ENCODE data around the gene TALDO1. TPM values are rescaled to one million over a fixed set of nuclear protein-coding genes. Genes with fewer than 3 reads are reported as not detected.

The TALDO1 gene
- total RNA-seq, 2 donors from 2014 or later, result 159 to 186 TPM

DNA sequence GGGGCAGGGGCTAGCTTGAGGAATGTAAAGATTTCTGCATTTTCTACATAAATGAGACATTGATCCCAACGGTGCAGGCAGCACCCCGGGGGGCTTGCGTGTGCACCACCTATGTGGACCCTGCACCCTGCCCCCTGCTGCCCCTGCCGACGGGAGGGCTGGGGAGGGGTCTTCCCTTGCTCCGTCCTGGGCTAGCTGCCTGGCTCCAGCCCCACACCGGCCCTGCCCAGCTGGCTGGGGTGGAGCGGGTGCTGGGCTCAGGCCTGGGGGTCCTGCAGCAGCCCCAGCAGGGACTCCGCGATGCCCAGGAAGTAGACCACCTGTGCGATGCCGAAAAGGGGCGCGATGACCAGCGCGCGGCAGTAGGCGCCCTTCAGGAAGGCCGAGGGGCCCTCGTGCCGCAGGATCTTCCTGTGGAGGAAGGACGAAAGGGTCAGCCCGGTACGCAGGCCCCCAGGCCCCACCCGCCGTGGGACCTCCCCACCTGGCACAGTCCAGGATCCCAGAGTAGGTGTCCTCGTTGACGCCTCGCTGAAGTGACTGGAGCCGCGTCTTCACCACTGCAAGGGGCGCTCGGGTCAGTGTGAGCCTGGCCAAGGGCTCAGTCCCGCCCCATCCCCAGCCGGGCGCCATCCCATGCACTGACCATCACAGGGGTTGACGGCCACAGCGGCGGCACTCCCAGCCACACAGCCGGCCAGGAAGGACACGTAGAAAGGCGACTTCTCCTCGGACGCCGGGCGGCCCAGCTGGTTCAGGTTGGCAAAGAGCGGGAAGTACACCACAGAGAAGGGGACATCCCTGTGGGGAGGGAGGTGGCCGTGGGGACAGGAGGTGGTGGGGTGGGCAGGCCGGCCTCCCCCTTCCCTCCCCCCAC is 44.6 kb downstream of the TALDO1 start:
- intact Hi-C loops (cut with DNase I, micrococcal nuclease), result no loop called here
- no peak for ATAC-seq
- no peak for DNase-seq

DNA sequence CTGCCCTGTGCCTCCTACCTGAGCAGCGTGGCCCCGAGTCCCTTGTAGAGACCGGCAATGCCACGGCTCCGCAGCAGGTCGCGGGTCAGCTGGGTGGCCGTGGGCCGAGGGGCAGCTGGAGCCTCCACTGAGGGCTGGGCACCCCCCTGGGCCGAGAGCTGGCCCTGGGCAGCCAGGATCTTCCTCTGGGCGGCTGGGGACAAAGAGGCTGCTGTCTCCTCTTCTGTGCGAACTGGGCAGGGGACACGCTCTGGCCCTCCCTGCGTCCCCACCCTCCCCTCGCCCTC is 45.2 kb downstream of the TALDO1 start:
- DNase-seq (no peak), ATAC-seq (no peak)
- intact Hi-C loops (cut with DNase I, micrococcal nuclease), result no loop called here

DNA sequence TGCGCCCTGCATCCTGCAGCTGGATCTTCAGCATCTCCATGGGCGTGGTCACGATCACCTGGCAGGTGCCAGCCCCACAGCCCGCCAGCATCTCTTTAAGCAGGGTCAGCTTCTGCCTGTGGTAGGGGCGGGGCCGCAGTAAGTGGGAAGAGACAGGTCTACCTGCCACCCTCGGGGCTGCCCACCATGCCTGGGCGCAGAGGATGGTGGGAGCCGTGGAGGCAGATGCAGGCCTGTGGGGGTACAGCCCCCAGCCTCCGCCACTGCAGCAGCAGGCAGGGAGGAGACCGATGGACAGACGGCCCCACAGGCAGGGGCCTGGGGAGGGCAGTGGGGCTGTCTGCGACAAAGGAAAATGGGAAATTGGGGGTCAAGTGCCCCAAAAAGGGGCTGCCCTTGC is 45.6 kb downstream of the TALDO1 start:
- no peak for ATAC-seq
- DNase-seq, result no peak
- intact Hi-C loops (cut with DNase I, micrococcal nuclease), result no loop called here

DNA sequence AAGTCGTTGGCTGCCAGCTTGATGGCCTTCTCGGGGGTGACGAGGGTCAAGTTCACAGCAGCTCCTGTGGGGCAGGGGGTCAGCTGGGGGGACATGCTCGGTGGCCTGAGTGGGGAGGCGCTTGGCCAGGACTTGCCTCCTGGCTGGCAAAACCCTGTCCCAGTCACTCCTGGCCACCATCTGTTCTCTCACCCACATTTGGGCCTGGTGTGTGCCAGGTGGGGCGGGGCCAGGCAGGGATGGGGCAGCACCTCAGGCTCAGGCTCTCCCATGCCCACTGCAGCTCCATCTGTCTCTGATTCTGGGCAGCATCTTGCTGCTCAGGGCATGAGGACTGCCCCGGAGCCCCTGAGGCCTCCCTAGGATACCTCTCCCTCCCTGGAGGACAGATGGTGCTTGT is 46.3 kb downstream of the TALDO1 start:
- no peak for DNase-seq
- intact Hi-C loops (cut with DNase I, micrococcal nuclease), result no loop called here
- no peak for ATAC-seq

DNA sequence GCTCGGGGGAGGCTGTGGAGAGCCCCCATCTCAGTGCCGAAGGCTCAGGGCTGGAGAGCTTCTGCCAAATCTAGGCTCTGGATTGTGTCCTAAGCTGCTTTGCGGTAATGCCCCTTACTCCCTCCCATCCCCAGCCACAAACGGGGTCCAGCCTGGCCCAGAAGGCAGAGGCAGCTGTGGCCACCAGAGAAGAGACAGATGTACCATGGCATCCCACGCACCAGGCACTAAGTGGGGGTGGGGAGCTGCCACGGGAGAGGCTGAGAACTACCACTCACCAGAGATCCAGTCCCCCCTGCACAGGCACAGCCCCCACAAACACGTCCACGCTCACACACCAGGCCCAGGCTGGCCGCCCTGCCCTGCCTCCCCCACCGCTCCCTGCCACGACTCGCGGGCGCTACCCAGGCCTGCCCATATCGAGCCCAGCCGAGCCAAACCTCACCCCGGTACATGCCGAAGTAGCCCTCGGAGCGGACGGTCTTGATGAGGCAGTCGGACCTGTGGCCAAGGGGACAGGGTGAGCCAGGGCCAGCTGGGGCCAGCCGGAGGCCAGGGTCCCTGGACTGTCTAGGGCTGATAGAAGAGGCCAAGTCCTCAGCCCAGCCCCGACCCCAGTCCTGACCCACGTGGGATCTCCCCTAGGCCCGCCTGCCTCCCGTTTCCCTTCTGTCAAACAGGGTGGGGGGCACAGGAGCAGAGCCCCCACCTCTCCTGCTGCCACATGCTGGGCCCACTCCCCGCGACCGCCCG is 46.9 kb downstream of the TALDO1 start:
- DNase-seq (no peak), ATAC-seq (no peak)
- intact Hi-C loops (cut with DNase I, micrococcal nuclease), result no loop called here

DNA sequence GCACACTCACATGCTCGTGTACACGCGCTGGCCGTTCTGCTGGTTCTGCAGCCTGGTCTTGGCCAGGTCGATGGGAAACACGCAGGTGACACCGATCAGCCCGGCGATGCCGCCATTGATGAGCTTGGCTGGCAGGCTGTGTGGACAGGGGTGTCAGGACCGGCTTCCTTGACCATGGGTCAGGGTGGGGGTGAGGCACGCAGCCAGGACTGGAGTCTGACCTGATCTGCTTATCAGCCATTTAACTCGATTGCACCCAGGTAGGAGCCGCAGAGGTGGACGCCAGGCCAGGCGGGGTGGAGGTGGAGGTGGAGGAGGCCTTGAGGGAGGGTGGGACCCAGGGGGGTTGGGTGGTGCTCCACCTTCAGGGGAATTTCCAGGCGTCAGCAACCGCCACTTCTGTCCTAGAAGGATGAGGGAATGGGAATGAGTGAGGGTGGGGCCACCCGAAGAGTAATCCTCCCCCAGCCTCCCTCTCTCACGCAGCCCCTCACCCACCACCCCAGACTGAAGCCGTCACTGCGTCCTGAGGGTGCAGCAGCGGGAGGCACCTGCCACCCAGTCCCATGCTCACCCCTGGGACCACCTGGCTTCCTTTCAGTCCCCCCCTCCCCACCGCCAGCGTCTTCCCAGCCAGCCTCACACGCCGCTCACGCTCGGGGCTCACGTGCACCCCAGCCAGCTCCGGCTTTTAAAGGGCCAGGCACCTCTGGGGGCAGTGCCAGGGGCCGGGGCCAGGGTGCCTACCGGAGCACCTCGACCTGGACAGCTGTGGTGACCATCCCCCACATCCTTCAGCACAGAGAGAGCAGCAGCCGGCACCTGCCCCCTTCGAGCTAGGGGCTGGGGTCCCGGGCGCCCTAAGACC is 47.7 kb downstream of the TALDO1 start:
- intact Hi-C loops (cut with DNase I, micrococcal nuclease), result no loop called here
- peak; percentile 28 for ATAC-seq
- DNase-seq, result peak; percentile 59 to 60

- peak; percentile 53 for ATAC-seq
- peak; percentile 76 to 85 for DNase-seq
- intact Hi-C loops (cut with DNase I, micrococcal nuclease), result no loop called here
Observed at GRCh38 chr11:795634-796564, 48.6 kb downstream of the TALDO1 start.

GRCh38 chr11:796565-797295 is 49.5 kb downstream of the TALDO1 start:
- ATAC-seq (peak; percentile 12), DNase-seq (peak in 1 of 2 donors; percentile 46)
- intact Hi-C loops (cut with DNase I, micrococcal nuclease), result no loop called here

DNA sequence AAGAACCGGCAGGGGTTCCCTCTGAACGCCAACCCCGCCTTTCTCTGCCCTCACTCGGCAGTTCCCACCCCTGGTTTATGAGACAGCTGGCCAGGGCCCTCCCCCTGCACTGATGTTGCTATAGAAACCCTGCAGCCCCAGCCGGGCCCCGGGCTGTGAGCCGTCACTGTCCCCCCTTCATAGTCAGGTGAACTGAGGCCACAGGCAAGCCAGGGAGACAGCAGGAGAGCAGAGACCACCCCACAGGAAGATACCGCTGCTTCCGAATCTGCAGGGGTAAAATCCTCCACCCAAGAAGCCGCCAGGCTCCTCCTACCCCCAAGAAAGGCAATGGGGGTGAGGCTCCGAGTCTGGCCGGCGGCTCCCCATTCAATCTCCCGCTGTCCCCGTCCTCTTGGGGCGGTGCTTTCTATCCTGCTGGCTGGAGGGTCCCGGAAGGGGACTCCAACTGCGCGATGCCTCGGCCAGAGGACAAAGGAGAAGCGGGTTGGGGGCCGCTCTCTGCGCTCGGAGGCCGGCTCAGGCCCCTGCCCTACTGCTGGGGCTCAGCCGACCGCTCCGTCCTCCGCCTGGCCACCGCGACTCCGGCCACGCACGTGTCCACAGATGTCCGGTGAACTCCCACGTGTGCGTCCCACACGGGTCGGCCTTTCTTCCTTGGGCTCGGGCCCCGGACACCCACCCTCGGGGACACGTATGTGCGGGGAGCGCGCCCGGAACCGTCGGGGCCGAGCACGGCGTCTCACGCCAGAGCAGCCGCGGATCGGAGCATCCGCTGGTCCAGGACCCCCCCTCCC is 50.2 kb downstream of the TALDO1 start:
- peak; percentile 81 to 89 for DNase-seq
- ATAC-seq, result peak; percentile 51
- intact Hi-C loops (cut with DNase I, micrococcal nuclease), result no loop called here

DNA sequence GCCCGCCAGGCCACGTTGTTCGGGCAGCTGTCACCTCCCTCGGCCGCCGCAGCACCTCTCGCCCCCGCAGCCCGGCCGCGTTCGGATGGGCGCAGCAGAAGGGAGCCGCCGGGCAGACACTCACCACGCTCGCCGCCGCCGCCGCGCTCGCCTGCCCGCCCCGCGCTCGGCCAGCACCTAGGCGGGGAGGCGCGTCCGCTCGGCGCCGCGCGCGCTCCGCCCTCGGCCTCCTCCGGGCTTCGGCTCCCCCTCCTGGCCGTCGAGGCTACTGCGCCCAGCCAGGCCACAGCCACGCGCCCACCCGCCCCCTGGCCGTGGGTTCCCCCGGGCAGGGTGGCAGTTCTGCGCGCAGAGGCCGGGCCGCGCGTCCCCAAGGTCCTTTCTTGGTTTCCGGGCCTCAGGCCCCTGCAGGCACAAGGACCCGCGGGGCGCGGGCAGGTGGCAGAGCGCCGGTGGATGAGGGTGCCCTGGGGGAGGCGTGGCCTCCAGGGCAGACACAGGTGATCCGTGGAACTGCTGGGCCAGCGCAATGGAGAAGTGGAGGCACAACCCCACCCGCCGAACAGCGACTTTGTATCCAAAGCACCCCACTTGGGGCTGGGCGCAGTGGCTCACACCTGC is 50.9 kb downstream of the TALDO1 start, which contains the start of gene SLC25A22:
Gene SLC25A22, minus strand, starts transcription at position 189 of the 621 bp plus-strand sequence. CDS start 3,275 bp downstream, outside the sequence.
- DNase-seq, result peak in 1 of 2 donors; percentile 87
- ATAC-seq, result peak; percentile 65
- intact Hi-C loops (cut with DNase I, micrococcal nuclease), result no loop called here

GRCh38 chr11:799641-800316 is 52.5 kb downstream of the TALDO1 start:
- intact Hi-C loops (cut with DNase I, micrococcal nuclease), result no loop called here
- DNase-seq (no peak), ATAC-seq (no peak)

DNA sequence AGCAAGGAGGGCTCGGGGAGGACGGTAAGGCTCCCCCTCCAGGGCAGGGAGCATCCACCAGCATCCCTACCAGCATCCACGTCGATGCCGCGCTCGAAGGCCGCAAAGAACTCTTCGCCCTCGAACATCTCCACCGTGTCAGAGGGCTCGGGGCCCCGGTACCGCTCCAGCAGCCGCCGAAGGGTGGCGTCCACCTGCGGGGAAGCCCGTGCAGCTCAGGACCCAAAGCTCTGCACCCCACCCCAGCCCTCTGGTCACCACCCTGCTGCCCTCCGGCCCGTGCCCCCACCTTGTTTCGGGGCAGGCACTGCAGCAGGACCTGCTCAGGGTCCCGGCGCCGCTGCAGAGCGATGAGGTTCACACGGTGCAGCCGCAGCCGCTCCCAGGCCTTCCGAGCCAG is 53.2 kb downstream of the TALDO1 start:
- intact Hi-C loops (cut with DNase I, micrococcal nuclease), result no loop called here
- no peak for ATAC-seq
- DNase-seq, result no peak

DNA sequence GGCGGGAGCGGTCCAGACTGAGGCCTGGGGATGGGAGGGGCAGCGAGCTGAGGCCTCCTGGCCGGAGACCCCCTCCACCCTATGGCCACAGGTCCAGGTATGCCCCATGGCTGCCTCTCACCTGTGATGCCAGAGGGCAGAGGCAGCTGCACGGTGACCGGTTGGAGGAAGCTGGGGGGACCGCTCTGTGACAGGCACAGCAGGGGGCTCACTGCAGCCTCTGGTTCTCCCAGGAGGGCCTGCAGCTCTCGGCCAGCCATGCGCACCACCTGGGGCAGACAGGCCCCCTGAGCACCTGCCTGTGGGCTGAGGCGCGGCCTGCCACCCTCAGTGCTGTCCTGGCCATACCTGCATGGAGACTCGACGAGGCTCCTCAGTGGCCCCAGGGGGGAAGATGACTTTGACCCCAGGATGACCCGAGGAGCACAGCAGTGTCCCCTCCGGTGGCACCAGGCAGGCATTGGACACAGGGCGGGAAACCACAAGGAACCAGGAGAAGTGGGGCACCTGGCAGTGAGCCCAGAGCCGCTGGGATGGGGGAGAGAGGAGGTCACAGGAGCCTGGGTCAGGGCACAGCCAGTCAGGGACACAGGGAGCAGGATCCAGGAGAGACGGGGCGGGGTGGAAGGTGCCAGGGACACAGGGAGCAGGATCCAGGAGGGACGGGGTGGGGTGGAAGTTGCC is 54.0 kb downstream of the TALDO1 start:
- DNase-seq, result no peak
- intact Hi-C loops (cut with DNase I, micrococcal nuclease), result no loop called here
- ATAC-seq, result no peak

DNA sequence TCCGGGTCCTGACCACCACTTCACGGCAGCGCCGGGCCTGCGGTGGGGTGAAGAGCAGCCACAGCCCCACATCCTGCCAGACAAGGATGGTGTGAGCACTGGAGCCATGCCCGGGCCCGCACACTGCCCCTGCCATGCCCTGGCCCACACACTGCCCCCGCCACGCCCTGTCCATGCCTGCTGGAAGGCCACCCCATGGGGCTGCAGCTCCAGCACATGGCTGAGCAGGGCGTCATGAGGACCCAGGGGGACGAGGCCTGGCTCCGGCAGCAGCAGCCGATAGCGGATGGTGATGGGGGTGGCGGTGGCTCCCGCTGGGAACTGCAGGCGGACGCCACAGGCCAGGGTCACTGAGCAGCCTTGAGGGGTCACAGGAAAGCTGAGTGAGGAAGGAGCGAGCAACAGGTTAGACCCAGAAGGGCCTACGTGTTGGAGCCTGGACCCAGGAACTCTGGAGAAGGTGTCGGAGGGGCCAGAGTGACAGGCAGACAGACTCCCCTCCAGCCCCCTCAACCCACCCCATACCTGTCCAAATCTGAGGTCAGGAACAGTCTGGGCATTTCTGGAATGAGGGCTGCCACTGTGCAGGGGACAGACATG is 54.9 kb downstream of the TALDO1 start:
- ATAC-seq, result no peak
- intact Hi-C loops (cut with DNase I, micrococcal nuclease), result no loop called here

More for the DNA sequence above, 54.9 kb downstream of the TALDO1 start:
- no peak for DNase-seq

Measured in left colon (tissue), 2 donors.